HG03103 (cell line): Measurements from ENCODE around the gene ZNF483.
"Not testable (repeated sequence)": the region's sequence is repeated elsewhere in the genome, so short reads cannot be mapped to it uniquely, and the experiment has no call there.

Source experiments
- ATAC-seq: cut with Tn5 transposase; IDR thresholded peaks from one replicate; pipeline ENCODE4 v1.9.1; 2021; ENCODE audit warnings: low read depth; ENCODE audit not compliant: unreplicated experiment

ZNF483 gene

GRCh38 chr9:111604054-111604615 is 79.2 kb downstream of the ZNF483 start:
- no peak for ATAC-seq

- no peak for ATAC-seq
Measured at GRCh38 chr9:111605041-111605559, 80.1 kb downstream of the ZNF483 start.

GRCh38 chr9:111610149-111610548 is 85.2 kb downstream of the ZNF483 start:
- ATAC-seq, result no peak

DNA sequence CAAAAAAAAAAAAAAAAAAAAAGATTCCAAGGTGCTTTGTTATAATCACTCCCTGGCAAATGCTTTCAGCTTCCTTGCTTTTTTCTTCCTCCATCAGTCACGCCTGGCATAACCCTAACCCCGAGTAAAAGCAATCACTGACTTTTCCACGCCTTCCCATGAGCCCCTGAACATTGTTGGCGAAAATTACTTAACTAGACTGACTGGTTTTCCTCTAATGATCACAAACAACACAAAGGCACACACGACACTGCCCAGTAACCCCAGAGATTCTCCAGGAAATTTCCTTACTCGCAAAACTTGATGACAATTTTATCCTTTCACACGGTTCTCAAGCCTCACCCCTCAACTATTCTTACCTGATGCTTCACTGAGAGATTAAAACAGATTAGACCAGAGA is 85.9 kb downstream of the ZNF483 start:
- ATAC-seq, result no peak

DNA sequence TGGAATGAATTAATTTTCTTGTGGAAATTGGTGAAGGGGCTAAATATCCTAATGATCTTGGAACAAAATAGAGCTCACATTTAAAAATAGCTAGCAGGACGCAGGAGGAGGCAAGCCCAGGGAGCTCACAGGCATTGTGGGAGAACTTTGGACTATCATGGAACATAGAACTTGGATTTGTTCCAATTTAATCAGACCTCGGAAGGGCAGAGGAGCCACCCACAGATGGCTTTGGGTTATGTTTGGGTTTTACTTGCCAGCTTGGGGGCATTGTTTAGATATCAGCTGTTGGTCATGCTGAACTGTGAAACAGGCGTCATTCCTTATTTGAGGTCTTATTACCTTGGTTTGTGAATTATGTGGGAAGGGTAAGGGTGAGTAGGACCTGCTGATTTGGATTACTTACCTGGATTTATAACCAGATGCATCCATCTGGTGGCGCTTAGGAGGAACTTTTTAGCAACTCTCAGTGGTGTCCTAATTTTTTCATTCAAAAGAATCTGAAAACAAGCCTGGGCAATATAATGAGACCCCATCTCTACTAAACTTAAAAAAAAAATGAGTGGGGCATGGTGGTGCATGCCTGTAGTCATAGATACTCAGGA is 88.6 kb downstream of the ZNF483 start:
- no peak for ATAC-seq

DNA sequence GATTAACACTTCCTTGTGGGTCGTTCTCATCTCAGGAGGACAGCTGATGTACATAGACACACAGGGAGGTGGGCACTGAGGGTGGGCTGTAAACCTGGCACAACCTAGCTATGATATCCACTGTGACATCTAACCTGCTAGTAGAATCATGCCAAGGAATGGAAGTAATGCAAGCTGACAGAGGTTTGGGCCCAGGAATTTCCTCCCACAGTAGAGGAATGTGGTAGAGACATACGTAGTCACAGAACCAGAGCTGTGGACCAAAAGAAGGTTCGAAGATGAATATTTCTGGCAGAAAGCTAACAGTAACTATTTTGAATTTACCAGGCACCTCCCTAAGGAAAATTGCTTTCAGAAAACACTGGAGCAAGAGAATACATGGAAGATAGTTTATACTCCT is 90.9 kb downstream of the ZNF483 start:
- no peak for ATAC-seq

DNA sequence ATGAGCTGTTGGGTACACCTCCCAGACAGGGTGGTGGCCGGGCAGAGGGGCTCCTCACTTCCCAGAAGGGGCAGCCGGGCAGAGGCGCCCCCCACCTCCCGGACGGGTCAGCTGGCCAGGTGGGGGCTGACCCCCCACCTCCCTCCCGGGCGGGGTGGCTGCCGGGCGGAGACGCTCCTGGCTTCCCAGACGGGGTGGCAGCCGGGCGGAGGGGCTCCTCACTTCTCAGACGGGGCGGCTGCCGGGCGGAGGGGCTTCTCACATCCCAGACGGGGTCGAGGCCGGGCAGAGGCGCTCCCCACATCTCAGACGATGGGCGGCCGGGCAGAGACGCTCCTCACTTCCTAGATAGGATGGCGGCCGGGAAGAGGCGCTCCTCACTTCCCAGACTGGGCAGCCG is 92.4 kb downstream of the ZNF483 start:
- not testable (repeated sequence) for ATAC-seq

DNA sequence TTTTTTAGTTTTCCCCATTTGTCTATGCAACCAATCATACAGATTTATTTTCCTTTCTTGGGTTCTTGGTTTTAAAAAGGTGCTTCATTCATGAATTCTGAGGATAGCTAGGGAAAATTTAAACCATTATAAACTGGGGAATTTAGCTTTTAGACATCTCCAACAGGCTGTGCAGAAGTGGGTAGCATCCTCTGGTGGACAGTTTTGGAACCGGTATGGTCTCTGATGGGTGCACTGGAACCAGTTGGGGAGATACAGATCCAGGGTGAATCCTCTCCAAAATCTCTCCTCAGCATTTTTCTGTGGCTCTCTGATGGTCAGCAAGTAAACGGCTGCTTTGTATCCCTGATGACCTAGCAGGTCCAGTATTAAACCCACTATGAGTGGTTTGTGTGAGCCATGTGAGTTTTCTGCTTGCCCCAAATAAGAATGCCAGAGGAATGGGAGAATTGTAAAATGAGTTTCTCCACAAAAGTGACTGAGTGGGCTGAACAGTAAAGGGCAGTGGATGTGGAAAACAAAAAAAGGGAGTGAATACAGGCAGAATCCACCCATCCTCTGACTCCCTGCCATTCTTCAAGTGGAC is 97.0 kb downstream of the ZNF483 start:
- ATAC-seq, result no peak

DNA sequence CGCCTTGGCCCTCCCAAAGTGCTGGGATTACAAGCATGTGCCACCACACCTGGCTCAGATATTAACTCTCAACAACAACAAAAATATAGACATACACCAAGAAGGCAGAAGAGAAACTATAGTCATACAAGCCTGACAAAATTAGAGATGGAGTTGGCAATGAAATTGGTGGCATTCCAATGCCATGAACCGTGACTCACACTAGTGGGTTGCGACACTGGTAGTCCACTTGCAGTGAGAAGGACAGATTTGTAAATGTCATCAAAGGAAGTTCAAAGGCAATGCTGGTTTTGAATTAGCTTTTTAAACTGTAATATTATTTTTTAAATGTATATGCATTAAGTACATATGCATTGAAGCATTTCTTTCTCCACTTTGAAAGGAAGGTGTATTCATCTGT is 97.6 kb downstream of the ZNF483 start:
- no peak for ATAC-seq
